ENCODE measurements around the gene SKIDA1. TPM values are rescaled to one million over a fixed set of nuclear protein-coding genes. Genes with fewer than 3 reads are reported as not detected.
A peak's percentile ranks its signal among the peaks of the same experiment; 100 is the strongest.

SKIDA1 gene
- total and polyA plus RNA-seq, 4 donors: 0.63 to 2.6 (median 1.6) TPM

DNA sequence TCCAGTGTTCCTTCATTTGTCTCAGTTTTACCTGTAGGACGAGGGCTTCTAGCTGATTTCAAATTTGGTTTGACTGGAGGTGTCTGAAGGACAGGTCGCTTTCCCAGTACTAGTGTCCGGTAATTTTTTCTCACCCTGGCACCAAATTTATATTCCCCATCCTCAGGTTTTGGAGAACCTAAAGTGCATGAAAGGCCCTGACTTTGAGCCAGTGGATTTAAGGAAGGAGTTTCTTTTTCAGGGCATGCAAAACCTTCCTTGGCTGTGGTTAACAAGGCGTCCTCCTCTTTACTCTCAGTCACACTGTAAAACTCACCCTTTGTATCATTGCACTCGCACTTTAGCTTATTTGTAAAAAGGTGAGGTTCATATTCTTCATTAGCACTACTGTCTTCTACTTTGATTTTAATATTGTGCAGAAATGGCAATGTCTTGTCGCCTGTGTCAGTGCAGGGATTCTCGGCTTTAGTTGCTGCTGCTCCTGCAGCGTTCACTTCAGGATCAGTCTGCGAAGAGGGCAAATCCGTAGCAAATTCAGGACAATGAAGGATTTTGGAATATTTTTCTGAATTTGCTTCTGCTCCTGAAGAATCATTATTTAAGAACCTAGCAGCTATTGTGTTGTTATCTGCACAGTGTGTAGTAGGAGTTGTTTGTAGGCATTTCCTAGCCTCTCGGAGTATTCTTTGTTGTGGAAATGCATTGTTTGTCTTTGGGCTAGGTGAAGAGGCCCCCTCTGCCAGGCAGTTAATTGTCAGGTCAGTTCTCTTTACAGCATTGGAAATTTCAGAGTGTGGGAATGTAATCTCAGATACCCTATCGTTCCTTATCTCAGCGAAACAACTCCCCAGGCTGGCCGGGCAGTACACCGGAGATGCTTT is 9.9 kb downstream of the SKIDA1 start:
- WGBS: 26% methylated on average over 15 of the region's 15 CpGs
- Histone ChIP-seq H3K27me3 (ENCODE audit: control insufficient read depth in 4 of 4, insufficient read depth in 4 of 4, low read length in 3 of 4) (no peaks in the 10 kb centered on the region), H3K4me3 (ENCODE audit: low read depth in 1 of 3, low read length in 3 of 3) (peak overlapping the region in 2 of 3 donors; percentile 77 to 84), H3K36me3 (ENCODE audit: control insufficient read depth in 4 of 4, insufficient read depth in 3 of 4, low read depth in 1 of 4, low read length in 3 of 4) (no peaks in the 10 kb centered on the region), H3K9me3 (ENCODE audit: control insufficient read depth in 4 of 4, low read length in 3 of 4) (no peaks in the 10 kb centered on the region), H3K9ac (ENCODE audit: low read depth in 1 of 2, low read length in 2 of 2) (peak overlapping the region; percentile 44 to 45), H3K4me1 (ENCODE audit: control insufficient read depth in 4 of 4, insufficient read depth in 4 of 4, low read length in 3 of 4) (peaks cover 0 to 65% (median 51%) of the 10 kb centered on the region in 4 donors), H3K27ac (ENCODE audit: low read depth in 1 of 2, low read length in 2 of 2) (peak overlapping the region; percentile 38 to 62)
- DNase-seq (ENCODE audit: low spot score): no peak
- TF ChIP-seq HNF4G (IDR thresholded peaks at IDR 0.05) (no peak), RAD21 (IDR thresholded peaks at IDR 0.05) (no peak), GABPA (IDR thresholded peaks at IDR 0.05 in 1 of 2, conservative IDR thresholded peaks at IDR 0.05 in 1 of 2) (no peak), SP1 (IDR thresholded peaks at IDR 0.05) (no peak), TAF1 (conservative IDR thresholded peaks at IDR 0.05) (no peak), FOXA2 (IDR thresholded peaks at IDR 0.05) (no peak), JUND (IDR thresholded peaks at IDR 0.05) (no peak), EGR1 (IDR thresholded peaks at IDR 0.05; ENCODE audit: low read depth in 2 of 2) (no peak), NR2F2 (IDR thresholded peaks at IDR 0.05) (no peak), ATF3 (IDR thresholded peaks at IDR 0.05) (no peak)
- TF ChIP-seq, protein P1, sequence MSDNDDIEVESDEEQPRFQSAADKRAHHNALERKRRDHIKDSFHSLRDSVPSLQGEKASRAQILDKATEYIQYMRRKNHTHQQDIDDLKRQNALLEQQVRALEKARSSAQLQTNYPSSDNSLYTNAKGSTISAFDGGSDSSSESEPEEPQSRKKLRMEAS (IDR thresholded peaks at IDR 0.05): no peak
- TF ChIP-seq, protein P2, sequence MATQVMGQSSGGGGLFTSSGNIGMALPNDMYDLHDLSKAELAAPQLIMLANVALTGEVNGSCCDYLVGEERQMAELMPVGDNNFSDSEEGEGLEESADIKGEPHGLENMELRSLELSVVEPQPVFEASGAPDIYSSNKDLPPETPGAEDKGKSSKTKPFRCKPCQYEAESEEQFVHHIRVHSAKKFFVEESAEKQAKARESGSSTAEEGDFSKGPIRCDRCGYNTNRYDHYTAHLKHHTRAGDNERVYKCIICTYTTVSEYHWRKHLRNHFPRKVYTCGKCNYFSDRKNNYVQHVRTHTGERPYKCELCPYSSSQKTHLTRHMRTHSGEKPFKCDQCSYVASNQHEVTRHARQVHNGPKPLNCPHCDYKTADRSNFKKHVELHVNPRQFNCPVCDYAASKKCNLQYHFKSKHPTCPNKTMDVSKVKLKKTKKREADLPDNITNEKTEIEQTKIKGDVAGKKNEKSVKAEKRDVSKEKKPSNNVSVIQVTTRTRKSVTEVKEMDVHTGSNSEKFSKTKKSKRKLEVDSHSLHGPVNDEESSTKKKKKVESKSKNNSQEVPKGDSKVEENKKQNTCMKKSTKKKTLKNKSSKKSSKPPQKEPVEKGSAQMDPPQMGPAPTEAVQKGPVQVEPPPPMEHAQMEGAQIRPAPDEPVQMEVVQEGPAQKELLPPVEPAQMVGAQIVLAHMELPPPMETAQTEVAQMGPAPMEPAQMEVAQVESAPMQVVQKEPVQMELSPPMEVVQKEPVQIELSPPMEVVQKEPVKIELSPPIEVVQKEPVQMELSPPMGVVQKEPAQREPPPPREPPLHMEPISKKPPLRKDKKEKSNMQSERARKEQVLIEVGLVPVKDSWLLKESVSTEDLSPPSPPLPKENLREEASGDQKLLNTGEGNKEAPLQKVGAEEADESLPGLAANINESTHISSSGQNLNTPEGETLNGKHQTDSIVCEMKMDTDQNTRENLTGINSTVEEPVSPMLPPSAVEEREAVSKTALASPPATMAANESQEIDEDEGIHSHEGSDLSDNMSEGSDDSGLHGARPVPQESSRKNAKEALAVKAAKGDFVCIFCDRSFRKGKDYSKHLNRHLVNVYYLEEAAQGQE (IDR thresholded peaks at IDR 0.05): no peak

- Histone ChIP-seq H3K27me3 (ENCODE audit: control insufficient read depth in 4 of 4, insufficient read depth in 4 of 4, low read length in 3 of 4) (no peaks in the 10 kb centered on the region), H3K27ac (ENCODE audit: low read depth in 1 of 2, low read length in 2 of 2) (no peak overlapping the region), H3K9me3 (ENCODE audit: control insufficient read depth in 4 of 4, low read length in 3 of 4) (no peaks in the 10 kb centered on the region), H3K4me3 (ENCODE audit: low read depth in 1 of 3, low read length in 3 of 3) (peak overlapping the region in 2 of 3 donors; percentile 18 to 21), H3K9ac (ENCODE audit: low read depth in 1 of 2, low read length in 2 of 2) (no peak overlapping the region), H3K4me1 (ENCODE audit: control insufficient read depth in 4 of 4, insufficient read depth in 4 of 4, low read length in 3 of 4) (peaks cover under 1 to 65% (median 51%) of the 10 kb centered on the region in 4 donors), H3K36me3 (ENCODE audit: control insufficient read depth in 4 of 4, insufficient read depth in 3 of 4, low read depth in 1 of 4, low read length in 3 of 4) (no peaks in the 10 kb centered on the region)
- WGBS: 51% methylated on average over 10 of the region's 10 CpGs
- DNase-seq (ENCODE audit: low spot score): no peak
- no peak for TF ChIP-seq HNF4G (IDR thresholded peaks at IDR 0.05)
- no peak for TF ChIP-seq YY1 (IDR thresholded peaks at IDR 0.05)
- TF ChIP-seq FOXA1 (IDR thresholded peaks at IDR 0.05): no peak
- no peak for TF ChIP-seq JUND (IDR thresholded peaks at IDR 0.05)
- no peak for TF ChIP-seq RXRA (IDR thresholded peaks at IDR 0.05)
- TF ChIP-seq, protein P2 (IDR thresholded peaks at IDR 0.05): no peak
- TF ChIP-seq TAF1 (conservative IDR thresholded peaks at IDR 0.05): no peak
- TF ChIP-seq SP1 (IDR thresholded peaks at IDR 0.05): no peak
- TF ChIP-seq NR2F2 (IDR thresholded peaks at IDR 0.05): no peak
Measured at GRCh38 chr10:21514818-21515351, 10.6 kb downstream of the SKIDA1 start.

Data from liver (tissue), 9 donors.